Colonic mucosa (tissue), 4 donors: ENCODE results near the gene PDE7B. TPM values are rescaled to one million over a fixed set of nuclear protein-coding genes. Genes with fewer than 3 reads are reported as not detected.
"Not testable (repeated sequence)": the region's sequence is repeated elsewhere in the genome, so short reads cannot be mapped to it uniquely, and the experiment has no call there.

Experiments
- DNase-seq: peaks from one replicate; pipeline ENCODE4 v3.0.0-alpha.2; 2020
- H3K27ac ChIP-seq: fragments of 200-600 bp; one replicate; pipeline ENCODE4 v1.8.0; 2021
- H3K27me3 ChIP-seq: fragments of 200-600 bp; one replicate; pipeline ENCODE4 v1.8.0; 2021
- H3K36me3 ChIP-seq: fragments of 200-600 bp; one replicate; pipeline ENCODE4 v1.8.0; 2021
- H3K4me1 ChIP-seq: fragments of 200-600 bp; one replicate; pipeline ENCODE4 v1.8.0; 2021; ENCODE audit warnings: mild to moderate bottlenecking
- H3K4me3 ChIP-seq: fragments of 200-600 bp; one replicate; pipeline ENCODE4 v1.8.0; 2021
- H3K9ac ChIP-seq, 2 donors: one replicate each; pipeline ENCODE4 v1.7.0; 2013; ENCODE audit warnings: control low read depth in 2 of 2, low read depth in 2 of 2, low read length in 2 of 2
- H3K9me3 ChIP-seq: fragments of 200-600 bp; one replicate; pipeline ENCODE4 v1.8.0; 2021
- intact Hi-C: fragments of 100-400 bp; cut with DNase I; formaldehyde crosslinking; loops from one replicate; pipeline ENCODE4 v1.14.1; 2022
- total RNA-seq, 2 donors: library from RNA; stranded (reverse); fragmentation: NEBNext Ultra II Directional in 1 of 2; extraction: Animal tissue kit (Norgen Biotek cat#: 25700) in 1 of 2; gene quantifications; one replicate each; pipeline ENCODE4 v1.2.1, GENCODE V29; 2021
- TF ChIP-seq, protein P1 (sequence below): fragments of 200-600 bp; IDR thresholded peaks from one replicate; pipeline ENCODE4 v1.8.0; 2022; ENCODE audit warnings: antibody characterized with exemption, mild to moderate bottlenecking
- donor health status: healthy.
- donor health status: DM: no; HTN: no; CAD: no.
- donor health status: DM: no; HTN: no; CAD: no.

The PDE7B gene
- total RNA-seq, 2 donors from 2014 or later, result 1.0 to 1.4 TPM

DNA sequence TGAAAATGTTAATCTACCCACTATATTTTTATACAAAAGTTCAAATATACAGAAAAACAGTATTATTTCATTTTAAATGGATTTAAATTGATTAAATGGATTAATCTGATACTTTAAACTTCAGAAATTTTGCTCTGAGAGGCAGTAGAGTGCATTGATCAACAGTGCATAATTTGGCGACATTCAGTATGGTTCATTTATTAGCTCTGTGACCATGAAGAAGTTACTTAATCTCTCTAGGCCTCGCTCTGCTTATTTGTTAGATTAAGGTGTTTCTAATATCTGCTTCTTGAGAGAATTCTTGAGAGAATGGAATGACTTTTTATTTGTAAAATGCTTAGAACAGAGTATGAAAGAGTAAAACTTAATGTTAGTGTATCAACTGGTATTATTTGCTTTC is 8.9 kb downstream of the PDE7B start:
- H3K4me1 ChIP-seq, result no peaks in the 10 kb centered on the region
- H3K27me3 ChIP-seq, result no peaks in the 10 kb centered on the region
- intact Hi-C loops, result no loop called here
- H3K27ac ChIP-seq, result no peak overlapping the region
- no peak for DNase-seq
- no peaks in the 10 kb centered on the region for H3K9me3 ChIP-seq
- no peak overlapping the region for H3K4me3 ChIP-seq
- H3K9ac ChIP-seq, result no peak overlapping the region
- TF ChIP-seq, protein P1, sequence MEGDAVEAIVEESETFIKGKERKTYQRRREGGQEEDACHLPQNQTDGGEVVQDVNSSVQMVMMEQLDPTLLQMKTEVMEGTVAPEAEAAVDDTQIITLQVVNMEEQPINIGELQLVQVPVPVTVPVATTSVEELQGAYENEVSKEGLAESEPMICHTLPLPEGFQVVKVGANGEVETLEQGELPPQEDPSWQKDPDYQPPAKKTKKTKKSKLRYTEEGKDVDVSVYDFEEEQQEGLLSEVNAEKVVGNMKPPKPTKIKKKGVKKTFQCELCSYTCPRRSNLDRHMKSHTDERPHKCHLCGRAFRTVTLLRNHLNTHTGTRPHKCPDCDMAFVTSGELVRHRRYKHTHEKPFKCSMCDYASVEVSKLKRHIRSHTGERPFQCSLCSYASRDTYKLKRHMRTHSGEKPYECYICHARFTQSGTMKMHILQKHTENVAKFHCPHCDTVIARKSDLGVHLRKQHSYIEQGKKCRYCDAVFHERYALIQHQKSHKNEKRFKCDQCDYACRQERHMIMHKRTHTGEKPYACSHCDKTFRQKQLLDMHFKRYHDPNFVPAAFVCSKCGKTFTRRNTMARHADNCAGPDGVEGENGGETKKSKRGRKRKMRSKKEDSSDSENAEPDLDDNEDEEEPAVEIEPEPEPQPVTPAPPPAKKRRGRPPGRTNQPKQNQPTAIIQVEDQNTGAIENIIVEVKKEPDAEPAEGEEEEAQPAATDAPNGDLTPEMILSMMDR, result no peak
- no peaks in the 10 kb centered on the region for H3K36me3 ChIP-seq

DNA sequence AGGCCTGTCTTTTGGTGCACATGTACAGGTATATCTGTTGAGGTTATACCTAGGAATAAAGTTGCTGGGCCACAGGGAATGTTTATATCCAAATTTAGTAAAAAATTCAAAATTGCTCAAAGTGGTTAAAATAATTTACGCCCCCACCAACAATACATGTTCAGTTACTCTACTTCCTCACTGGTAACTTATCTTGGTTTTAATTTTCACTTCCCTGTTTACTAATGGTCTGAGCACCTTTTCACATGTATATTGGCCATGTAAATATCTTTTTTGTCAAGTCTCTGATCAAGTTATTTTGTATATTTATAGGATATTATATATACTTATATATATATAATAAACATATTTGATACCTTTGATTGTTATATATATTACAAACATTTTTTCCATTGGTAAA is 9.7 kb downstream of the PDE7B start:
- TF ChIP-seq, protein P1, result no peak
- no peak overlapping the region for H3K27ac ChIP-seq
- intact Hi-C loops, result no loop called here
- H3K9me3 ChIP-seq, result no peaks in the 10 kb centered on the region
- H3K36me3 ChIP-seq, result no peaks in the 10 kb centered on the region
- no peak for DNase-seq
- H3K4me1 ChIP-seq, result no peaks in the 10 kb centered on the region
- H3K9ac ChIP-seq, result no peak overlapping the region
- H3K27me3 ChIP-seq, result no peaks in the 10 kb centered on the region
- H3K4me3 ChIP-seq, result no peak overlapping the region

DNA sequence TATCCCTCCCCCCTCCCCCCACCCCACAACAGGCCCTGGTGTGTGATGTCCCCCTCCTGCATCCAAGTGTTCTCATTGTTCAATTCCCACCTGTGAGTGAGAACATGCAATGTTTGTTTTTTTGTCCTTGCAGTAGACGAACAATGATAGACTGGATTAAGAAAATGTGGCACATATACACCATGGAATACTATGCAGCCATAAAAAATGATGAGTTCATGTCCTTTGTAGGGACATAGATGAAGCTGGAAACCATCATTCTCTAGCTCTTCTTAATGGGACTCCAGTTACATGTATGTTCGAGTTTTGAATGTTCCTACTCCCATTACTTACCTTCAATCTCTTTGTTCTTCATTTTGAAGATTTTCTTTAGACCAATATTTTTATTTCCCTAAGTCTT is 13.4 kb downstream of the PDE7B start:
- H3K27ac ChIP-seq, H3K9ac ChIP-seq, DNase-seq, H3K36me3 ChIP-seq, H3K9me3 ChIP-seq, H3K27me3 ChIP-seq, H3K4me1 ChIP-seq, intact Hi-C loops, H3K4me3 ChIP-seq: not testable (repeated sequence)

DNA sequence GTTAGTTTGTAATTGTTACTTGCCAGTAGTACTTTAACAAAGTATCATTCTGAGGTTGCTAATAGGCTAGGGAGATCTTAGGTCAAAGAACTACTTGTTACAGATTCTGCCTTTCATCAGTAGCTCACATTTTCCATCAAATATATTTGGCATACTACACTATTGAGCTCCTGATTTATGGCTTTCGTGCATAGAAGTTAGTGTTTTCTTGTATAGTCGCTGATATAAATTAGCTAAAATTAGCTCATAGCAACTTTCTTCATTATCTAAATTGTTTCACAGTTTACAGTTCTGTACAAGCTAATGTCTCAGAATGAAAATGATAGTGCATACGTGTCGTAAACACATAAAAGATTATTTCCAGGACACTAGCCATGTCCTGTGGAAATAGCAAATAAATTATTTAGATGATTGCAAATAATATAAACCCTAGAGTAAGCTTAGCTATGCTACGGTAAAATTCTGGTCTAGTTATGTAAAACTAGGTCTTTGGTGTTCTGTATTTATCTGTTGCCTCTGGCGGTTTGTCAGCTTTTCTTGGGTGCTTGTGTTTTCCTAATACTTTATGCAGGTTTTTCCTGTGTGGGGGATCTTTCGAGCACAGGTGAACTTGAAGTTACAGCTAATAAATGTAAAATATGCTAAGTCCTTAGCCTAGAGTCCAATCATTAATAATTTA is 15.1 kb downstream of the PDE7B start:
- intact Hi-C loops, result no loop called here
- Histone ChIP-seq H3K4me3 (no peak overlapping the region), H3K27me3 (no peaks in the 10 kb centered on the region), H3K27ac (no peak overlapping the region), H3K9me3 (no peaks in the 10 kb centered on the region), H3K36me3 (no peaks in the 10 kb centered on the region), H3K9ac (no peak overlapping the region), H3K4me1 (no peaks in the 10 kb centered on the region)
- no peak for DNase-seq
- TF ChIP-seq, protein P1, result no peak

DNA sequence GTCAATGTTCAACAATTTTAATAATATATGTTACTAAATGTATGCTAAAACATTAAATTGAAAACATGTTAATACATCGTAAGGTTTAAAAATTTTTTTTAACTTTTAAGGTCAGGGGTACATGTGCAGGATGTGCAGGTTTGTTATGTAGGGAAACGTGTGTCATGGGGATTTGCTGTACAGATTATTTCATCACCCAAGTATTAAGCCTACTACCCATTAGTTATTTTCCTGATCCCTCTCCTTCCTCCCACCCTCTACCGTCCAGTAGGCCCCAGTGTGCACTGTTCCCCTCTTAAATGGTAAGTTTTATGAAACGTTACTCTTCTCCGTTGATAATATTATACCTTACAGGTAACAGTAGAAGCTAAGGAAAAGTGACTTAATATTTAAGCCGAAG is 15.8 kb downstream of the PDE7B start:
- intact Hi-C loops, result no loop called here
- H3K4me3 ChIP-seq, result no peak overlapping the region
- no peaks in the 10 kb centered on the region for H3K27me3 ChIP-seq
- DNase-seq, result no peak
- no peaks in the 10 kb centered on the region for H3K36me3 ChIP-seq
- no peaks in the 10 kb centered on the region for H3K4me1 ChIP-seq
- H3K27ac ChIP-seq, result no peak overlapping the region
- H3K9me3 ChIP-seq, result no peaks in the 10 kb centered on the region
- TF ChIP-seq, protein P1, result no peak
- H3K9ac ChIP-seq, result no peak overlapping the region

DNA sequence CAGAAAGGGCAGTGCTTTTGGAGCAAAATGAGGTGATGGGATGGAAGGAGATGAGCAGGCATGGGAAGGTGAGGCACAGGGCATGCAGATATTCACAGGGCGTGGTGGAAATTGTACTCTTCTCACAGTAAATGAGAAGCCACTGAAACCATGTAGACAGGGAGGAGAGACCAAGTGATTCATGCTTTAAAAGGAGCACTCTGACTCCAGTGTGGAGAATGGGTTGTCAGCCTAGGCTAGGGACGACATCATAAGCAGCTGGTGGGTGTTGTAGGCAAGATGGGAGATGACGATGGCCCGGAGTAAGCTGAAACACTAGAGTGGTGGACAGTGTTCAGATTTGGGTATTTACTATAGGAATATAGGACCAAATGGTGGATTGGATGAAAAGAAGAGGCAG is 18.4 kb downstream of the PDE7B start:
- Histone ChIP-seq H3K9me3 (no peaks in the 10 kb centered on the region), H3K4me1 (no peaks in the 10 kb centered on the region), H3K27me3 (no peaks in the 10 kb centered on the region), H3K27ac (no peak overlapping the region), H3K36me3 (no peaks in the 10 kb centered on the region), H3K9ac (no peak overlapping the region), H3K4me3 (no peak overlapping the region)
- intact Hi-C loops, result no loop called here
- TF ChIP-seq, protein P1, result no peak
- no peak for DNase-seq
